ENCODE measurements around the gene ILKAP.

The ILKAP gene

GRCh38 chr2:238247002-238247822, 43.7 kb upstream of the ILKAP start:
- Histone ChIP-seq H3K27ac (replicated peaks) (no peak overlapping the region), H3K27me3 (ENCODE audit: insufficient read depth, poor library complexity, severe bottlenecking) (no peaks in the 10 kb centered on the region), H3K4me3 (replicated peaks; ENCODE audit: insufficient read depth, low read length) (no peak overlapping the region)
- TF ChIP-seq CTCF (IDR thresholded peaks at IDR 0.05; ENCODE audit: insufficient read depth, low read length): no peak
- peak; percentile 35; the same call in 1 of the 2 replicates for TF ChIP-seq SPI1 (IDR thresholded peaks at IDR 0.05; ENCODE audit: borderline replicate concordance, low read depth)
- DNase-seq (ENCODE audit: low read depth in 1 of 2, low spot score in 1 of 2): no peak

GRCh38 chr2:238244151-238244550, 40.7 kb upstream of the ILKAP start:
- TF ChIP-seq SPI1 (IDR thresholded peaks at IDR 0.05; ENCODE audit: borderline replicate concordance, low read depth): no peak
- TF ChIP-seq GABPA (IDR thresholded peaks at IDR 0.05; ENCODE audit: low read depth): no peak
- no peak for TF ChIP-seq POLR2AphosphoS5 (IDR thresholded peaks at IDR 0.05; ENCODE audit: low read depth)
- TF ChIP-seq CTCF (IDR thresholded peaks at IDR 0.05; ENCODE audit: insufficient read depth, low read length): no peak
- no peak for TF ChIP-seq REST (IDR thresholded peaks at IDR 0.05; ENCODE audit: insufficient replicate concordance, low read depth)
- no peaks in the 10 kb centered on the region for H3K27me3 ChIP-seq (ENCODE audit: insufficient read depth, poor library complexity, severe bottlenecking)
- H3K4me3 ChIP-seq (replicated peaks; ENCODE audit: insufficient read depth, low read length): no peak overlapping the region
- no peak for DNase-seq (ENCODE audit: low read depth in 1 of 2, low spot score in 1 of 2)
- no peak overlapping the region for H3K27ac ChIP-seq (replicated peaks)

- no peak overlapping the region for H3K4me3 ChIP-seq (replicated peaks; ENCODE audit: insufficient read depth, low read length)
- no peak overlapping the region for H3K27ac ChIP-seq (replicated peaks)
- H3K27me3 ChIP-seq (ENCODE audit: insufficient read depth, poor library complexity, severe bottlenecking): no peaks in the 10 kb centered on the region
- no peak for TF ChIP-seq SPI1 (IDR thresholded peaks at IDR 0.05; ENCODE audit: borderline replicate concordance, low read depth)
- no peak for DNase-seq (ENCODE audit: low read depth in 1 of 2, low spot score in 1 of 2)
Measured at GRCh38 chr2:238243496-238244076, 40.1 kb upstream of the ILKAP start.

GRCh38 chr2:238242731-238243495, 39.4 kb upstream of the ILKAP start:
- no peaks in the 10 kb centered on the region for H3K27me3 ChIP-seq (ENCODE audit: insufficient read depth, poor library complexity, severe bottlenecking)
- H3K4me3 ChIP-seq (replicated peaks; ENCODE audit: insufficient read depth, low read length): no peak overlapping the region
- TF ChIP-seq POLR2AphosphoS5 (IDR thresholded peaks at IDR 0.05; ENCODE audit: low read depth): no peak
- DNase-seq (ENCODE audit: low read depth in 1 of 2, low spot score in 1 of 2): no peak
- no peak overlapping the region for H3K27ac ChIP-seq (replicated peaks)

GRCh38 chr2:238241970-238242369, 38.5 kb upstream of the ILKAP start:
- no peak overlapping the region for H3K27ac ChIP-seq (replicated peaks)
- H3K27me3 ChIP-seq (ENCODE audit: insufficient read depth, poor library complexity, severe bottlenecking): no peaks in the 10 kb centered on the region
- H3K4me3 ChIP-seq (replicated peaks; ENCODE audit: insufficient read depth, low read length): no peak overlapping the region
- TF ChIP-seq REST (IDR thresholded peaks at IDR 0.05; ENCODE audit: insufficient replicate concordance, low read depth) (no peak), POLR2AphosphoS5 (IDR thresholded peaks at IDR 0.05; ENCODE audit: low read depth) (no peak), GABPA (IDR thresholded peaks at IDR 0.05; ENCODE audit: low read depth) (no peak), CTCF (IDR thresholded peaks at IDR 0.05; ENCODE audit: insufficient read depth, low read length) (no peak), SPI1 (IDR thresholded peaks at IDR 0.05; ENCODE audit: borderline replicate concordance, low read depth) (no peak)
- DNase-seq (ENCODE audit: low read depth in 1 of 2, low spot score in 1 of 2): no peak
